HFFc6 (cell line): Measurements from ENCODE around the gene BCAT1. TPM values are rescaled to one million over a fixed set of nuclear protein-coding genes. Genes with fewer than 3 reads are reported as not detected.
A peak's percentile ranks its signal among the peaks of the same experiment; 100 is the strongest.

Experiments used
- DNase-seq: peaks from one replicate; pipeline ENCODE4 v3.0.0-alpha.2; 2018
- H3K27ac Mint-ChIP-seq: 2 replicates; pipeline ENCODE4 v1.8.0; 2020; ENCODE audit warnings: mild to moderate bottlenecking, mixed read lengths
- H3K27me3 Mint-ChIP-seq: 2 replicates; pipeline ENCODE4 v1.8.0; 2021; ENCODE audit warnings: mild to moderate bottlenecking, moderate library complexity, mixed read lengths; ENCODE audit not compliant: insufficient read depth
- H3K36me3 Mint-ChIP-seq: 2 replicates; pipeline ENCODE4 v1.8.0; 2021; ENCODE audit warnings: low read depth, mixed read lengths
- H3K4me1 Mint-ChIP-seq: 2 replicates; pipeline ENCODE4 v1.8.0; 2020; ENCODE audit warnings: low read depth, mixed read lengths
- H3K4me3 Mint-ChIP-seq: 2 replicates; pipeline ENCODE4 v1.8.0; 2020; ENCODE audit warnings: mild to moderate bottlenecking, moderate library complexity, mixed read lengths
- H3K9me3 Mint-ChIP-seq: 2 replicates; pipeline ENCODE4 v1.8.0; 2020; ENCODE audit warnings: mild to moderate bottlenecking, mixed read lengths
- long read RNA-seq: library from polyadenylated mRNA; unstranded; transcript quantifications from one replicate; pipeline ENCODE4 v2.0.0, GENCODE V29; 2019
- total RNA-seq, 6 experiments: library from RNA; stranded (reverse); fragmentation: NEBNext Ultra II Directional; extraction: Animal tissue kit (Norgen Biotek cat#: 25700); gene quantifications; 2 replicates in 1 of 6; 3 replicates in 5 of 6; pipeline ENCODE4 v1.2.3, GENCODE V29; 2021
- TF ChIP-seq, protein P1 (sequence below): fragments of 200-600 bp; sonication (generic); IDR thresholded peaks from 2 replicates; pipeline ENCODE4 v1.5.0; 2021; ENCODE audit warnings: antibody characterized with exemption, mild to moderate bottlenecking

The BCAT1 gene, protein sequence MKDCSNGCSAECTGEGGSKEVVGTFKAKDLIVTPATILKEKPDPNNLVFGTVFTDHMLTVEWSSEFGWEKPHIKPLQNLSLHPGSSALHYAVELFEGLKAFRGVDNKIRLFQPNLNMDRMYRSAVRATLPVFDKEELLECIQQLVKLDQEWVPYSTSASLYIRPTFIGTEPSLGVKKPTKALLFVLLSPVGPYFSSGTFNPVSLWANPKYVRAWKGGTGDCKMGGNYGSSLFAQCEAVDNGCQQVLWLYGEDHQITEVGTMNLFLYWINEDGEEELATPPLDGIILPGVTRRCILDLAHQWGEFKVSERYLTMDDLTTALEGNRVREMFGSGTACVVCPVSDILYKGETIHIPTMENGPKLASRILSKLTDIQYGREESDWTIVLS
- total RNA-seq = 100 to 1,000 TPM; 156 to 180 (median 173) TPM
- long read RNA-seq, full-length matches to known transcripts = 56 of 139 reads
- long read RNA-seq, partial matches to known transcripts = 6 of 139 reads
- long read RNA-seq, other reads (novel, unspliced or antisense) = 77 of 139 reads

DNA sequence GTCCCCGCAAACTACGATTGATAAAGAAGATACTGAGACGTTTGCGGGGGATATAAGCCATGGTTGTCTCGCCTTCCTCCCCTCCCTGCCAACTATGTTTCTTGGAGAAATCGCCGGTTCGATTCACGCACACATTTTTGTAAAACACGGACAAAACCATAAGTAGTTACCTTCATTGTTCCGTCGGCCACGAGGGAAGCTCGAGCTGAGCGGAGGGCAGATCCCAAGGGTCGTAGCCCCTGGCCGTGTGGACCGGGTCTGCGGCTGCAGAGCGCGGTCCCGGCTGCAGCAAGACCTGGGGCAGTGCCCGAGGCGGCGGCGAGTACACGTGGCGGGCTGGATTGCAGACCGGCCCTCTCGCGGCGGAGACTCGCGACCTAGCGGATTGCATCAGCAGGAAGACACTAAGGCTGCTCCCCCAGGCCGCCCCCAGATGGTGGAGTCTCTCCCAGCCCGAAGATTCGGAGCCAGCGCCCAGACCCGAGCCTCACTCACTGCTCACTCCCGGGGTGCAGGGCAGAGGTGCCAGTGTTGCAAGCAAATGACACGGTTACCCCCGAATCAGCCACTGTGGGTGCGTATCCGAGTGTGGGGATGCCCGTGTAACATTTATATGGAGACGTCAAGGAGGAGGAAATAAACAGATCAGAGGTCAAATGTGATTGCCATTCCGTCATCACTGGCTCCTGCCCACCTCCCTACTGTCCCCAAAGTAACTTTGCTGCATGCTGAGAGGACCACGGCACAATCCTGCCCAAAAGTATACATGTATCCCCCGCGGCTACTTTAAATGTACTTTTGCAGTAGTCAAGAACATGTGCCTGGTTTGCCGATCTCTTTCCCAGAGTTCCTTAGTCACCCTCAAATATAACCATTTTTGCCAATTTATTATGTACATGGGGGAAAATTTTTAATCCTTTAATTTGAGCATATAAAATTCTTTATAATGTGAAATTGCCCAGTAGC lies at the start of gene BCAT1:
TSS of gene BCAT1 (minus strand) at position 345 of the 966 bp plus-strand sequence. CDS start at position 176, 169 bp downstream.
- DNase-seq = peak; percentile 68
- peak within 1 kb of the TSS; percentile 97 for H3K27ac Mint-ChIP-seq
- H3K36me3 Mint-ChIP-seq = peaks cover 25% of the 10 kb centered on the region
- peaks cover 60% of the 10 kb centered on the region for H3K4me1 Mint-ChIP-seq
- no peaks in the 10 kb centered on the region for H3K9me3 Mint-ChIP-seq
- no peaks in the 10 kb centered on the region for H3K27me3 Mint-ChIP-seq
- H3K4me3 Mint-ChIP-seq = peak within 1 kb of the TSS; percentile 100
- TF ChIP-seq, protein P1, sequence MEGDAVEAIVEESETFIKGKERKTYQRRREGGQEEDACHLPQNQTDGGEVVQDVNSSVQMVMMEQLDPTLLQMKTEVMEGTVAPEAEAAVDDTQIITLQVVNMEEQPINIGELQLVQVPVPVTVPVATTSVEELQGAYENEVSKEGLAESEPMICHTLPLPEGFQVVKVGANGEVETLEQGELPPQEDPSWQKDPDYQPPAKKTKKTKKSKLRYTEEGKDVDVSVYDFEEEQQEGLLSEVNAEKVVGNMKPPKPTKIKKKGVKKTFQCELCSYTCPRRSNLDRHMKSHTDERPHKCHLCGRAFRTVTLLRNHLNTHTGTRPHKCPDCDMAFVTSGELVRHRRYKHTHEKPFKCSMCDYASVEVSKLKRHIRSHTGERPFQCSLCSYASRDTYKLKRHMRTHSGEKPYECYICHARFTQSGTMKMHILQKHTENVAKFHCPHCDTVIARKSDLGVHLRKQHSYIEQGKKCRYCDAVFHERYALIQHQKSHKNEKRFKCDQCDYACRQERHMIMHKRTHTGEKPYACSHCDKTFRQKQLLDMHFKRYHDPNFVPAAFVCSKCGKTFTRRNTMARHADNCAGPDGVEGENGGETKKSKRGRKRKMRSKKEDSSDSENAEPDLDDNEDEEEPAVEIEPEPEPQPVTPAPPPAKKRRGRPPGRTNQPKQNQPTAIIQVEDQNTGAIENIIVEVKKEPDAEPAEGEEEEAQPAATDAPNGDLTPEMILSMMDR = peak; percentile 46

DNA sequence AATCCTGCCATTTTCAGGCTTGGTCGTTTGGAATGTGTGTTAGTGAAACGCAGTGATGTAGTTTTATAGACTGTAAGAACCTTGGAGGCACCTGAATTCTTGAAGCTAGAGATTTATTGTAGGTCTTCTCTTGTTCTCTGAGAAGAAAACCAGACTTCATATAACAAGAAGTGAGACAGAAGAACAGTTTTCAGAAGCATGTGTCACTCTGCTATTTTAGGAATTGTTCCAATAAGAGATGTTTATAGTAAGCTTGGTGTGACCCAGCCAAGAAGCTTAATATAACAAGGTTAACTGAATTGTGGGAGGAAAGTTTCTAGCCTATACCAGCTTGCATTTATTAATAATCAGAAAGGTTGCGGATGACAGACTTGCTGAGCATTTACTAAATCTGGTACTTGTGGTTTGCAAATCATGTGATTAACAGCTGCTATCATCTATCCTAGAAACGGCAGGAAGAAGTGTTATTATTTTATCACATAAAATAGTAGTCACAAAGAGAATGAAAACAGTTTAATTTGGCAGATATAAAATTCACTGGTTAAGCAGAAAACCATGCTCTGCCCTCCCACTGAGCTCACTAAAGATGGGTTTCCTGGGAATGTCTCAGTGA lies 49.2 kb upstream of the BCAT1 start:
- H3K9me3 Mint-ChIP-seq = no peaks in the 10 kb centered on the region
- H3K4me1 Mint-ChIP-seq = peaks cover 18% of the 10 kb centered on the region
- peaks cover 16% of the 10 kb centered on the region for H3K27me3 Mint-ChIP-seq
- no peak overlapping the region for H3K4me3 Mint-ChIP-seq
- no peak overlapping the region for H3K27ac Mint-ChIP-seq
- DNase-seq = peak; percentile 39
- TF ChIP-seq, protein P1 = no peak
- no peaks in the 10 kb centered on the region for H3K36me3 Mint-ChIP-seq

DNA sequence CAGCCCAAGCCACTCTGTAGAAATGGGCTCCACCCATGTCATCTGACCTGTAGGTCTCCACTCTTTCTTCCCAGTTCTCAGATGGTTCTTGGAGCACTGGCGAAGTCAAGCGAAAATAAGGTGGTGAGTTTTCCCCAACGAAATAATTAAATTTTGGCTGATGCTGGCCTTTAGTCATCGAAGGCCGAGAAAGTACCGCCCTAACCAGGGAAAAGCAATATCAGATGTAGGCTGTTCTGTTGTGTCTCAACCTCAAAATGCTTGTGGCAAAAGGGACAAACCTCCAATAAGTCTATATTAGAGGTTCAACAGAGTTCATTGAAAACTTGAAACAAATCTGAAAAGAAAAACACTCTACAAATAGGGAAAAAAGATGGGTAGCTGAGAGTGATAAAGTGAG lies 48.6 kb upstream of the BCAT1 start:
- Mint-ChIP-seq H3K27me3 (peaks cover 12% of the 10 kb centered on the region), H3K4me1 (peaks cover 18% of the 10 kb centered on the region), H3K36me3 (no peaks in the 10 kb centered on the region), H3K4me3 (no peak overlapping the region), H3K27ac (no peak overlapping the region), H3K9me3 (no peaks in the 10 kb centered on the region)
- no peak for DNase-seq
- TF ChIP-seq, protein P1 = no peak

DNA sequence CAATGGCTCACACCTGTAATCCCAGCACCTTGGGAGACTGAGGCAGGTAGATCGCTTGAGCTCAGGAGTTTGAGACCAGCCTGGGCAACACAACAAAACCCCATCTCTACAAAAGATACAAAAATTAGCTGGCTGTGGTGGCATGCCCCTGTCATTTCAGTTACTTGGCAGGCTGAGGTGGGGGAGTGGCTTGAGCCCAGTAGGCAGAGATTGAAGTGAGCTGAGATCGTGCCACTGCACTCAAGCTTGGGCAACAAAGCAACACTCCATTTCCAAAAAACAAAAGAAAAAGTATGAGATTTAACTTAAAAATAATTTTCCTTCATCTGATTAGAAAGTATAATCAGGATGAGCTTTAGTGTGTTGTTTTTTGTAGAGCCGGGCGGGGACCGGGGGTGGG lies 47.9 kb upstream of the BCAT1 start:
- peaks cover 10% of the 10 kb centered on the region for H3K27me3 Mint-ChIP-seq

More for the DNA sequence above, 47.9 kb upstream of the BCAT1 start:
- H3K27ac Mint-ChIP-seq = no peak overlapping the region
- peaks cover 18% of the 10 kb centered on the region for H3K4me1 Mint-ChIP-seq
- H3K4me3 Mint-ChIP-seq = no peak overlapping the region
- no peaks in the 10 kb centered on the region for H3K9me3 Mint-ChIP-seq
- H3K36me3 Mint-ChIP-seq = no peaks in the 10 kb centered on the region
- no peak for DNase-seq
- TF ChIP-seq, protein P1 = no peak
